Osteocyte (in vitro differentiated cells): ENCODE results near the gene PIP5K1A. TPM values are rescaled to one million over a fixed set of nuclear protein-coding genes. Genes with fewer than 3 reads are reported as not detected.

ENCODE experiments used
- DNase-seq: peaks from one replicate; pipeline ENCODE4 v3.0.0; 2021; ENCODE audit warnings: mixed read lengths; ENCODE audit not compliant: unreplicated experiment; ENCODE audit errors: extremely low spot score
- H3K27ac Mint-ChIP-seq: one replicate; pipeline ENCODE4 v1.8.0; 2021; ENCODE audit warnings: mild to moderate bottlenecking, mixed read lengths; ENCODE audit not compliant: unreplicated experiment
- H3K27me3 Mint-ChIP-seq: one replicate; pipeline ENCODE4 v1.8.0; 2021; ENCODE audit warnings: mixed read lengths; ENCODE audit not compliant: unreplicated experiment
- H3K36me3 Mint-ChIP-seq: one replicate; pipeline ENCODE4 v1.8.0; 2021; ENCODE audit warnings: mixed read lengths; ENCODE audit not compliant: unreplicated experiment
- H3K4me1 Mint-ChIP-seq: one replicate; pipeline ENCODE4 v1.8.0; 2021; ENCODE audit warnings: mixed read lengths; ENCODE audit not compliant: unreplicated experiment
- H3K4me3 Mint-ChIP-seq: one replicate; pipeline ENCODE4 v1.8.0; 2021; ENCODE audit warnings: mild to moderate bottlenecking, moderate library complexity, mixed read lengths; ENCODE audit not compliant: unreplicated experiment
- H3K9me3 Mint-ChIP-seq: one replicate; pipeline ENCODE4 v1.8.0; 2021; ENCODE audit warnings: mixed read lengths; ENCODE audit not compliant: unreplicated experiment
- CTCF ChIP-seq: fragments of 200-600 bp; sonication (generic); IDR thresholded peaks from 2 replicates; pipeline ENCODE4 v1.5.0; 2021; ENCODE audit warnings: antibody characterized with exemption, mild to moderate bottlenecking, moderate library complexity
- total RNA-seq: library from RNA; stranded (reverse); gene quantifications from 2 replicates; pipeline ENCODE4 v1.2.1, GENCODE V29; 2021

The PIP5K1A gene
- total RNA-seq, 1 donor from 2014 or later: 89.5 TPM

- Mint-ChIP-seq H3K9me3 (no peaks in the 10 kb centered on the region), H3K4me3 (peak within 1 kb of the TSS; percentile 86), H3K27me3 (no peaks in the 10 kb centered on the region), H3K27ac (peak within 1 kb of the TSS; percentile 97), H3K4me1 (peaks cover 23% of the 10 kb centered on the region), H3K36me3 (peaks cover 8% of the 10 kb centered on the region)
- no peak for TF ChIP-seq CTCF
- peak; percentile 96 for DNase-seq
Measured at GRCh38 chr1:151254217-151255213, 56.2 kb downstream of the PIP5K1A start, which contains the start of gene PSMD4. Gene PSMD4, plus strand, starts transcription at chr1:151254734. Its CDS starts 49 bp downstream, at chr1:151254783.

GRCh38 chr1:151255381-151255780 lies 57.0 kb downstream of the PIP5K1A start:
- DNase-seq: no peak
- peak overlapping the region; percentile 86 for H3K4me3 Mint-ChIP-seq
- H3K9me3 Mint-ChIP-seq: no peaks in the 10 kb centered on the region
- H3K27me3 Mint-ChIP-seq: no peaks in the 10 kb centered on the region
- no peak for TF ChIP-seq CTCF
- H3K27ac Mint-ChIP-seq: peak overlapping the region; percentile 97
- H3K4me1 Mint-ChIP-seq: peaks cover 23% of the 10 kb centered on the region
- peaks cover 1% of the 10 kb centered on the region for H3K36me3 Mint-ChIP-seq

GRCh38 chr1:151259351-151259750 lies 61.0 kb downstream of the PIP5K1A start:
- Mint-ChIP-seq H3K27me3 (no peaks in the 10 kb centered on the region), H3K36me3 (peaks cover 7% of the 10 kb centered on the region), H3K27ac (no peak overlapping the region), H3K9me3 (no peaks in the 10 kb centered on the region), H3K4me3 (no peak overlapping the region), H3K4me1 (peaks cover 19% of the 10 kb centered on the region)
- no peak for TF ChIP-seq CTCF
- no peak for DNase-seq

GRCh38 chr1:151265446-151266236 lies 67.3 kb downstream of the PIP5K1A start:
- no peak for DNase-seq
- Mint-ChIP-seq H3K27ac (no peak overlapping the region), H3K4me3 (no peak overlapping the region), H3K27me3 (no peaks in the 10 kb centered on the region), H3K36me3 (peaks cover 44% of the 10 kb centered on the region), H3K4me1 (no peaks in the 10 kb centered on the region), H3K9me3 (no peaks in the 10 kb centered on the region)
- TF ChIP-seq CTCF: no peak
